H1 (cell line): ENCODE results near the gene ARHGEF4.

Experiments used
- HDAC2 ChIP-seq, 2 experiments: fragments of 300-600 bp in 1 of 2; sonication (generic) in 1 of 2; IDR thresholded peaks; 2 replicates each; pipeline ENCODE4 v1.6.1; 2011 to 2012; ENCODE audit warnings: low read depth in 2 of 2, low read length in 2 of 2, mild to moderate bottlenecking in 2 of 2, moderate library complexity in 2 of 2, borderline replicate concordance in 1 of 2, inconsistent platforms in 1 of 2
- POLR2A ChIP-seq, 2 experiments: IDR thresholded peaks; 1 replicate in 1 of 2; 2 replicates in 1 of 2; pipeline ENCODE4 v1.6.1; 2011; ENCODE audit warnings: low read depth in 2 of 2, low read length in 2 of 2, mild to moderate bottlenecking in 2 of 2; ENCODE audit errors: control extremely low read depth in 1 of 2
- RAD21 ChIP-seq, 2 experiments: IDR thresholded peaks in 1 of 2; conservative IDR thresholded peaks in 1 of 2; 2 replicates each; pipeline ENCODE4 v1.6.1; 2011; ENCODE audit warnings: low read depth in 2 of 2, low read length in 2 of 2, improper control_type of control experiment in 1 of 2, inconsistent platforms in 1 of 2, mild to moderate bottlenecking in 1 of 2, moderate library complexity in 1 of 2
- YY1 ChIP-seq: IDR thresholded peaks from 2 replicates; pipeline ENCODE4 v1.6.1; 2011; ENCODE audit warnings: low read depth, mild to moderate bottlenecking, low read length

GRCh38 chr2:130805613-130806012 is 31.1 kb upstream of the ARHGEF4 start:
- no peak for TF ChIP-seq RAD21 (IDR thresholded peaks at IDR 0.05 in 1 of 2, conservative IDR thresholded peaks at IDR 0.05 in 1 of 2; ENCODE audit: low read depth in 2 of 2, low read length in 2 of 2)
- TF ChIP-seq HDAC2 (IDR thresholded peaks at IDR 0.05; ENCODE audit: borderline replicate concordance in 1 of 2, low read depth in 2 of 2, low read length in 2 of 2), result no peak
- TF ChIP-seq POLR2A (IDR thresholded peaks at IDR 0.05; ENCODE audit: control extremely low read depth in 1 of 2, low read depth in 2 of 2, low read length in 2 of 2), result no peak
- TF ChIP-seq YY1, result no peak
